ENCODE results near the gene ANKRD16. TPM values are rescaled to one million over a fixed set of nuclear protein-coding genes. Genes with fewer than 3 reads are reported as not detected.

The ANKRD16 gene
- total and polyA plus RNA-seq, 2 of the 8 experiments (the other 6 are each of a cell fraction or from before 2014, with no cell fraction given), result 8.2 to 12.7 TPM

DNA sequence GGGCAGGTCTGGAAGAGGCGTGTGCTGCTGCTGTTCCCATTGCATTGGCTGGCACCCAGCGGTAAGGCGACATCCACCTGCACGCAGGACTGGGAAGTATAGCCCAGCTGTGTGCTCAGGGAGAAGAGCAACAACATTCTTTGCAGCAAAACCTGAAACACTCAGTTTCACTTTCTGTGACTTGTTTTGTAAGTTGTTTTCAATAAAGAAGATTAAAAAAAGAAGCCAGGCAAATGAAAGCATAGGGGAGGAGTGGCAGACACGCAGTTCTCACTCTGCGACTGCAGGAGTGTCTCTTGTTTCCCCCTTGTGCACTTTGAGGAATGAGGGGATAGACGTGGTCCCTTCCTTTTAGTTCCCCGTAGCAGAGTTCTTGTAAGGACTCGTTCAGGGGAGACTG lies 6.1 kb upstream of the ANKRD16 start (continued):
- TF ChIP-seq, protein P1, sequence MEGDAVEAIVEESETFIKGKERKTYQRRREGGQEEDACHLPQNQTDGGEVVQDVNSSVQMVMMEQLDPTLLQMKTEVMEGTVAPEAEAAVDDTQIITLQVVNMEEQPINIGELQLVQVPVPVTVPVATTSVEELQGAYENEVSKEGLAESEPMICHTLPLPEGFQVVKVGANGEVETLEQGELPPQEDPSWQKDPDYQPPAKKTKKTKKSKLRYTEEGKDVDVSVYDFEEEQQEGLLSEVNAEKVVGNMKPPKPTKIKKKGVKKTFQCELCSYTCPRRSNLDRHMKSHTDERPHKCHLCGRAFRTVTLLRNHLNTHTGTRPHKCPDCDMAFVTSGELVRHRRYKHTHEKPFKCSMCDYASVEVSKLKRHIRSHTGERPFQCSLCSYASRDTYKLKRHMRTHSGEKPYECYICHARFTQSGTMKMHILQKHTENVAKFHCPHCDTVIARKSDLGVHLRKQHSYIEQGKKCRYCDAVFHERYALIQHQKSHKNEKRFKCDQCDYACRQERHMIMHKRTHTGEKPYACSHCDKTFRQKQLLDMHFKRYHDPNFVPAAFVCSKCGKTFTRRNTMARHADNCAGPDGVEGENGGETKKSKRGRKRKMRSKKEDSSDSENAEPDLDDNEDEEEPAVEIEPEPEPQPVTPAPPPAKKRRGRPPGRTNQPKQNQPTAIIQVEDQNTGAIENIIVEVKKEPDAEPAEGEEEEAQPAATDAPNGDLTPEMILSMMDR (IDR thresholded peaks at IDR 0.05; ENCODE audit: control extremely low read depth in 1 of 3, insufficient read depth in 1 of 3, low read depth in 1 of 3, low read length in 3 of 3), result no peak
- TF ChIP-seq, protein P2, sequence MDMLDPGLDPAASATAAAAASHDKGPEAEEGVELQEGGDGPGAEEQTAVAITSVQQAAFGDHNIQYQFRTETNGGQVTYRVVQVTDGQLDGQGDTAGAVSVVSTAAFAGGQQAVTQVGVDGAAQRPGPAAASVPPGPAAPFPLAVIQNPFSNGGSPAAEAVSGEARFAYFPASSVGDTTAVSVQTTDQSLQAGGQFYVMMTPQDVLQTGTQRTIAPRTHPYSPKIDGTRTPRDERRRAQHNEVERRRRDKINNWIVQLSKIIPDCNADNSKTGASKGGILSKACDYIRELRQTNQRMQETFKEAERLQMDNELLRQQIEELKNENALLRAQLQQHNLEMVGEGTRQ (IDR thresholded peaks at IDR 0.05; ENCODE audit: low read length), result no peak
- TF ChIP-seq NRF1 (IDR thresholded peaks at IDR 0.05; ENCODE audit: low read depth, low read length), result no peak
- TF ChIP-seq SUZ12 (IDR thresholded peaks at IDR 0.05; ENCODE audit: low read length), result no peak
- TF ChIP-seq POLR2A (IDR thresholded peaks at IDR 0.05; ENCODE audit: control extremely low read depth in 1 of 2, low read depth in 2 of 2, low read length in 2 of 2), result no peak
